ENCODE data around the gene CFAP299.
"Not testable (repeated sequence)": the region's sequence is repeated elsewhere in the genome, so short reads cannot be mapped to it uniquely, and the experiment has no call there.

The CFAP299 gene

DNA sequence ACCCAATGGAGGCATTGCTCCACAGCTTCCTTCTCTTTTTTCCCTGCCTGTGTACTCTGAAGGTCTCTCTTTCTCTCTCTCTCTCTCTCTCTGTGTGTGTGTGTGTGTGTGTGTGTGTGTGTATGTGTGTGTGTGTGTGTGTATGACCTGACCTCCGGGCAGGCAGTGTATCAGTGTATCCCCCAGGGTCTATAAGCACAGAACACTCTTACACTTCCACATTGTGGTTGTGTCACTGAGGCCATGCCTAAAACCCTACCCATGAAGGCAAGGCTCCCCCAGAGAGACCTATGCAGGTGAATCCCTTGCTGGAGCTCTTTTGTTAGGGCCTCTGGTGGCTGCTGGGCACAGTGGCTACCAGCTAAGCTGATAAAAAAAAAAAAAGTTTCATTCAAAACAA is 394.6 kb downstream of the CFAP299 start:
- no peak for DNase-seq (ENCODE audit: low read depth)

DNA sequence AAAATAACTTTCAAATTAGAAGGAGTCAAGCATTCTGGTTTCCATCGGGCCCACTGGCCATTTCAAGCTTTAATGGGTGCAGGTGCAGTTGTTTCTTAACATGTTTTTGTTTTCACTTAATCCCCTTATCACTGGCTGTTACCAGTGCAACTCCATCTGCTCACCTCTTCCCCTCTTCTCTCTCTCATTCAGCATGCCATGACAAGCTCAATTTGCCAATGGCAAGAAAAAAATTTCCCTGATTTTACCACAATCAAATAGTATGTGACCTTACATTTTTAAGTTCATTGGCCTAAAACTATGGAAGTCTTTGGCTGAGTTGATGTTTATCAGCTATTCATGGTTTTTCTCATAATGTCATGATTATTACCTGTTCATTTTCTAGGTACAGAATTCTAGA is 395.9 kb downstream of the CFAP299 start:
- no peak for DNase-seq (ENCODE audit: low read depth)

DNA sequence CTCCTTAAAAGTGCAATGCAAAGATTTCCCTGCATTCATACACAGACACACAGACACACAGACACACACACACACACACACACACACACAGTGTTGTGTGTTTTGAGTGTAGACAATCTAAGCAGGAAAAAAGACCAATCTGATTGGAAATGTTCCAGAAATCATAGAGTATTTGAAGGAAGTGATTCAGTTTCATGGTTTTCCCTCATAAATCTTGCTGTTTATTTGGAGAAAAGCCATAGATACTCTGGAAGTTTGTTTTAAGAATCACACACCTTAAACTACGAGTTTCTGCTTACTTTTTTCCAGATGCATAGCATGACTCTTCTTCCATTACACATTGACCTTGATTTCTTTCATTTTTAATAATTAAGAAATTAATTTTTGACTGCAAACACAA is 396.5 kb downstream of the CFAP299 start:
- no peak for DNase-seq (ENCODE audit: low read depth)

DNA sequence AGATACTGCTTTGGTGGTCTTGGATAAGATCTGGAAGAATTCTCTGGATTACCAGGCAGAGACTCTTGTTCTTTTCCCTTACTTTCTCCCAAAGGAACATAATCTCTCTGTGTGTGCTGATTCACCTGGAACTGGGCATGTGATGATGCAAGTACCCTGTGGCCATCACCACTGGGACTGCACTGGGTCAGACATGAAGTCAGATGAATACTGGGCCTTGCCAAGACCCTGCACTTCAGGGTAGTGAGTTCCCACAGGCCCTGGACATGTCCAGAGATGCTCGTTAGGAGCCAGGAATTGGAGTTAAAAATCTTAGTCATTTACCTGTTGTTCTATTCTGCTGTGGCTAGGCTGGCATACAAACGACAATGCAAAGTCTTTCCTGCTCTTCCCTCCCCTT is 404.8 kb downstream of the CFAP299 start:
- no peak for DNase-seq (ENCODE audit: low read depth)

DNA sequence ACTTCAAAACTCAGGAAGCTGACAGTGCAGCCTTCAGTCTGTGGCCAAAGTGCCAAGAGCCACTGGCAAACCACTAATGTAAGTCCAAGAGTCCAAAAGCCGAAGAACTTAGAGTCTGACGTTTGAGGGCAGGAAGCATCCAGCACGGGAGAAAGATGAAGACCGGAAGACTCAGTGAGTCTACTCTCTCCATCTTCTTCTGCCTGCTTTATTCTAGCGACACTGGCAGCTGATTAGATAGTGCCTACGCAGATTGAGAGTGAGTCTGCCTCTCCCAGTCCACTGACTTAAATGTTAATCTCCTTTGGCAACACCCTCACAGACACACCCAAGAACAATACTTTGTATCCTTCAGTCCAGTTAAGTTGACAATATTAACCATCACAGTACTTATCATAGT is 414.0 kb downstream of the CFAP299 start:
- DNase-seq (ENCODE audit: low read depth): not testable (repeated sequence)

DNA sequence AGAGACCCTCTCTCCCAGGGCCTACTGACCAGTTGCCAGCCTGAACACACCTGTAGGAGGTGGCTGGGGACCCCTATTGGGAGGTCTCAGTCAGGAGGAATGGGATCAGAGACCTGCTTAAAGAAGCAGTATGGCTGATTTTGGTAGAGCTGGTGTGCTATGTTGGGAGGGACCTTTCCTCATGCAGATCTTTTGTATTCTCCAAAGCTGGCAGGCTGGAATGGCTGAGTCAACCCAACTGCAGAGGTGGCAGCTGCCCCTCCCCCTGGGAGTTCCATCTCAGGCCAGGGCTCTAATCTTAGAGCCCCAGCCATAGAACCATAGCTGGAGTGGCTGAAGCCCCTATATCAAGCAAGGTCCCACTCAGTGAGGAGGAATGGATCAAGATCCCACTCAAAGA is 415.7 kb downstream of the CFAP299 start:
- DNase-seq (ENCODE audit: low read depth): no peak

DNA sequence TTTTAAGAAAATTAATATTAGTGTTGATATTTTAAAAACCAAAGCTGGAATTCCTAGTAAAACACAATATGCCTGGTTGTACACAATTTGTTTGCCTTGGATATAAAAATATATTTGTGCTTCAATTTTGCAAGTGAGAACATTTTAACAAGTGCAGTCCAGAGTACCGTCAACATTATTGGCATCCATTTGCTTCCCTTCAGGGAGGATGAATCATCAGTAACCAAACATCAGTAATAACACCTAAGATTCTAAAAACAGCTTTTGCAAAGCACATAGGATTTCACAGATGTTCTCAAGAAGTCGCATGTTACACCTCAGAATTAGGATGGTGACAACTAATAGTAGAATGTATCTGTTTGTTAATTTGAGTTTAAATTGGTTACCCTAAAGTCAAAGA is 432.4 kb downstream of the CFAP299 start:
- no peak for DNase-seq (ENCODE audit: low read depth)

DNA sequence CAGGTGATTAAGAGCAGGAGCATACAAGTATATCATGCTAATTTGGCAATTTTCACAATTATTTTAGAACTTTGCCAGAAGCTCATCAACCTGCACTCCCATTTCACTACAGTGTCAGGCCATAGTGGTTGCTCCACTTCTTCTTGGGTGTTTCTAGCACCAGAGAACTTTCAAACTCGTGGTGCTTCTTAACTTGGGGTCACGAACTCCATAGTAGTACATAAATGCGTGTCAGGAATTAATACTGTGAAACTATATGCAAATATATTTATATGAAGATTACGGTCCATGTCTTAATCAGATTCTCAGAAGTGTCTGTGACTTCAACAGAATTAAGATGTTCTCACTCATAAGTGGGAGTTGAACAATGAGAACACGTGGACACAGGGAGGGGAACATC is 440.6 kb downstream of the CFAP299 start:
- no peak for DNase-seq (ENCODE audit: low read depth)

DNA sequence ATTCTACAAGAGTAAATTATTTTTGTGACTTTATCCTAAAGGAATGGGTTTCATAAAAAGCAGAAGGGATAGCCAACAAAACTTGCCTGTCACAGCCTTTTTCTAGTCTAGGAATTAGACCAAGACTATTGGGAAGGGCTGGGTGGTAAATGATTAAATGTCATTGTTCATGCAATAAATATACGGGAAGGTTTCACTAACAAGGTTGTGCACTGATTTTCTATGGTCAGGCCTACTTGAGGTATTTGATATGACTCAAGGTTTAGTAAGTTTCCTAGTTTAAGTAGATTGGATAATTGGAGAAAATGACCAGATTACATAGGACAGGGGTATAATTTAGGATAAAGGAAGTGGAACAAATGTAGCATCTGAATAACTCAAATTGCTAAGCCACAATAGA is 445.9 kb downstream of the CFAP299 start:
- DNase-seq (ENCODE audit: low read depth): no peak

DNA sequence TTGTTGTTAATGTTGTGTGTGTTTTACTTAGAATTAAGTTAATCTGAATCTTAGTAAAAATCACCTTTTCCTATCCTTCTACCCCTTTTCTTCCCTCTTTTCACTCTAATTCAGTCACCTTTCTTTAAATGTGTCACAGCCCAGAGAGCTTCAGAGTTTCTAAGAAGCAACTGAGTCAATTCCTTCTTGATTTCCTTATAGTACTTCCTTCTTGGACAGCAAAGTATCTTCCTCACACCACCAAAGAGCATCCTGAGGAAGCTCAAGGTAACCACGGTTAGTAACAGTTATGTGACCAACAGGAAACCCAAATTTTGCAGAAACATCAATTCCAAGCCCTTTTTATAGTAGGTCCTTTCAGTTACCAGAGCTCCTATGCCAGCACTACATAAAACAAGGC is 451.8 kb downstream of the CFAP299 start:
- DNase-seq (ENCODE audit: low read depth): no peak

DNA sequence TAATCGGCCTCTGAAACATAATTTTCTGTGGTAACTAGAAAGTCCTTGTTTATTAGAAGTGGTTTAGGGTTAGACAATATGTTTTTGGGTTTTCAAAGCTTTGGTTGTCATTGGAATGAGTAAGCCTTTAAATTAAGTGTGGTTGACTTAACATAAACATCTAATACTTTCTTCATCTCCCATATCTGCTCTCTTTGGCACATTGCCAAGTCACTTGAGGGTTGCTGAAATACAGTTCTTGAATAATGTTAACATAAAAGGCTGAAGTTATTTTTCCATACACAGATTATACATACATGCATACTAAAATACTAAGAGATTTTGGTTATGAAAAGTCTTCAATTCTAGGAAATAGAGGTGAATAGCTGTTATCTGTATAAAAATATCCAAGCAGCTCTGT is 453.3 kb downstream of the CFAP299 start:
- no peak for DNase-seq (ENCODE audit: low read depth)

DNA sequence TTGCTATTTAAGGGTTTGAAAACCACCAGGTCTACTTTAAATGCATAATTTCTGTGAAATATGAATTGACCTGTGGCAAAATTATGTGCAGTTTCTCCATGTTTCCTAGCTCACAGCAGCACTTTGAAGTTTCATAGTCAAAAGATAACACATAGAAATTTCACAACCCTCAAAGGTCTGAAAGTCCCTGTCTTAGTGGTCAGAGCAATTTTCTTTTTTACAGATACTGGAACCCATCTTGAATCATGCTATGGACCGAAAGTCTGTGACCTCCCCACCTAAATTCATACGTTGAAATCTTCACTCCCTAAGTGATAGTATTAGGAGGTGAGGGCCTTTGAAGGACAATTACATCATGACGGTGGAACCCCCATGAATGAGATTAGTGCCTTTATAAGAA is 454.6 kb downstream of the CFAP299 start:
- DNase-seq (ENCODE audit: low read depth): no peak

DNA sequence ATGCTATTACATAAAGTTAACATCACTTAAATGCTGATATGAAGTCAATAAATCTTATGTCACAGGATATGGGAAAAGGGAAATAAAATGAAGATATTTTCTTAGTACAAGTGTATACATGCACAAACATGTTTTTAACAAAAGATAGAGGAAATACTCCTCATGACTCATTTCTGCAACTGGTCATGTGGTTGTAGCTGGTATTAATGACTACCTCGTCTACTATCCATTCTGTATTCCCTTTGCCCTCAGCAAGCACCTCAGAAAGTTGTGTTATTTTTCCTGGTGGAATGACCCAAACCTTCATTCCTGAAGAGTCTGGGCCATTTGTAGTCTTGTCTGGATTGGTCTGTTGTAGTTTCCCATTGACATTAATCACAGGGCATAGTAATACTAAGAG is 458.1 kb downstream of the CFAP299 start:
- not testable (repeated sequence) for DNase-seq (ENCODE audit: low read depth)

DNA sequence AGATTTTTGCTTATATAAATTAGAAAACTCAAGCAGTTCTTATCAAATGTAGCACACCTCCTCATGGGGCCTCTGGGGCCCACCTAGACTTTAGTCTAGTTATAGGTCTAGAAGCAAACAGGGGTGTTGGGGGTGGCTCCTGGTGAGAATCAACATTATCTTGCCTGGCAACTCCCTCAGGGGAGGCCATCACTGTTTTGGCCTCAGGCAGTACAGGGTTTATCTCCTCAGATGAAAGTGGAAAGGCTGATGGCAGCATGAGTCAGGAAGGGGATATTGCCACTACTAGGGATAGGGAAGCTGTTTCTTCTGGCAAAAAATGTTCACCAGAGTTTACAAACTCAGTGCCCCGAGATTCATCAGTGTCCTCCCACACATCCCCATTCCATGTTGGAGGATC is 462.6 kb downstream of the CFAP299 start:
- DNase-seq (ENCODE audit: low read depth): no peak

DNA sequence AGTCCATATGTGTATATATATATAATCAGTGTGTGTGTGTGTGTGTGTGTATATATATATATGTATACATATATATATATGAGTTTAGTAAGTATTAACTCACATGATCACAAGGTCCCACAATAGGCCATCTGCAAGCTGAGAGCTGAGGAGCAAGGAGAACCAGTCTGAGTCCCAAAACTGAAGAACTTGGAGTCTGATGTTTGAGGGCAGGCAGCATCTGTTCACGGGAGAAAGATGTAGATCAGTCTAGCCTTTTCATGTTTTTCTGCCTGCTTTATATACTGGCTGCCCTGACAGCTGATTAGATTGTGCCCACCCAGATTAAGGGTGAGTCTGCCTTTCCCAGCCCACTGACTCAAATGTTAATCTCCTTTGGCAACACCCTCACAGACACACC is 465.2 kb downstream of the CFAP299 start:
- DNase-seq (ENCODE audit: low read depth): not testable (repeated sequence)

DNA sequence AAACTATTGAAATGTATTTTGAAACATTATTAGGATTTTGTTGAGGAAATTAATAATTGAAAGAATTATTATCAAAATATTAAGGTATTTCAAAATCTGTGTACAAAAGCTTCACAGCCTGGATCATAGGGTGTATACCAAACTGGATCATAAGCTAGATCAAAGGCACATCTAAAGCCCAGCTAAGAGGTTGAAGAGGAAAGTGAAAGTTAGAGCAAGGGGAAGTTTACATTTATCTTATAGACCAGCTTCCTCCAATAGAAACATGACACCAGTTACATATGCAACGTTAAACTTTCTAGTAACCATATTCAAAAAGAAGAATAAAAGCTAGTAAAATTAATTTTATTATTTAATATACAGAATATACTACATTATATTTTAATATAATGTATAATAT is 467.8 kb downstream of the CFAP299 start:
- DNase-seq (ENCODE audit: low read depth): no peak

DNA sequence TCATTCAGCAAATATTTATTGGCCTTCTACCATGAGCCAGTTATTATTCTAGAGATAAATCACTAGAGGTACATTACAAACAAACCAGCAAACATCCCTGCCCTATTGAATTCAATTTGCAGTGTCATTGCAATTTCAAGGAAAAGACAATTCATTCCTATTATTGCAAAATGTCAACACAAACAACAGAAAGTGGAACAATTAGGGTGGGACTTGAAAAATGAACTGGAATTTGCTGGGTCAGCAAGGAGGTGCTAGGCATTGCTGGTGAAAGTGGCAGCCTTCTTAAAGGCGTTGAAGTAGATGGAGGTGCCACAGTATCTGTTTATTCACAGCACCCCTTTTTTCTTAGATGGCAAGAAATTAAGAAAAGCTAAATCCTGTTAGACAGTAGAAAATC is 470.9 kb downstream of the CFAP299 start:
- DNase-seq (ENCODE audit: low read depth): no peak

DNA sequence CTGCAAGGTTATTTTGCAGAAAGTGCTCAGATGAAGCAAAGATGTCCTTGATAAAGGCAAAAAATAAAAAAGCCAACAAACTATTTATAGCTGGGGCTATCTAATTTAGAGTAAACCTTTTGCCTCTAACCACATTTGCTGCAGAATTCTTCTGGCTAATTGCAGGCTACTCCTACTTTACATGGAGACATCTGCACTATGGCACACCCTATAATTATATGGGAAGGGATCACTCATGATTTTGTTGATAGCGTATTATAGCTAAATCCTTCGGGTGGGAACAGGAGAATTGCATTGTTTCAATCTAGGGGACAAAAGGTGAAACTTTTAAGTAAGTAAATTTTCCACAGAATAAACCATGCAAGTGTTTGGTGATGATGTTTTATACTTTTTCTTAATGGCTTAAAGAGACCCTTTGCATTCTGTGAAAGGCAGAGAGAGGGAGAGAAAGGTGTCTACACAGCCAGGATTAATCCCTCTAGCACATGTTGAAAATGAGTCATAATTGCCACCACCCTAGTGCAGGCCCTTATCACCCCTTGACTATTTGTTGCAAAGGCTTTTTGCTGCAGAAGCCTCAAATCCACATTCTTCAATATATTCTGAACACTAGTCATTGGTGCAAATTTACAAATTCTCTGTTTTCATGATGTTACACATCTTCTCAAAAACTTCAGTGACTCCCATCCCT is 473.7 kb downstream of the CFAP299 start:
- DNase-seq (ENCODE audit: low read depth): no peak

DNA sequence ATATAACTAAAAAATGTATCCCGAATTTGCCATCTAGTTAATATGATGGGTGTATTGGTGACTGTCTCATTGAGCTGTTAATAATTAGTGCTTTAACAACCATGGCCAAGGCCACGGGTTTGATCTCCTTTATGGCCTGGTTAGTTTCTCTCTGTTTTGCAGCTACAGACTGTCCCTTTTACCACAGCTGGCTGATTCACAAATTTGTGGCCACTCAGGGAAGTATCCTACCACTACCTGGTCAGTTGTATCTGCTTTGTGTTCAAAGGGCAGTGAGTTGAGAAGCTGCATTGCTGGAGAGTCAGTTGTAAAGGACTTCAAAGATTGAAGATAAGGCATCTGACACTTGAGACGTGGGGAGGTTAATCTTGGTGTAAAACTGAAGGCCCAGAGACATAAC is 475.9 kb downstream of the CFAP299 start:
- no peak for DNase-seq (ENCODE audit: low read depth)

DNA sequence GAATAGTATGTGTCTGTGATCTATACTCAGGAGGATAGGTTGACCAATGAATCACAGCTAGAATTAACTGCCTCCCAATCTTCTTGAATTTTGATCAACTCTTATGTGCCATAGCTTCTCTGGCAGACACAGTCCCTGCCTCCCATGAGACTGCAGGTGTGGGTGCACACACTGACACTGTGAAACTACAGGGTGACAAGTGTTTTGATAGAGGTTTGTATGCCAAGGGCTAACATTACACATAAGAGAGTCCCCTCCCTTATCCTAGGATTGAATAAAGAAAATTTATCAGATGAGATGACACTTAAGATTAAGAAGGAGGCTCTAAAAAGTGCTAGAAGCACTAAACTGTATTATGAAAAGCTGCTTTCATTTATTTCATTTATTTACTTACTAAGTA is 476.6 kb downstream of the CFAP299 start:
- DNase-seq (ENCODE audit: low read depth): no peak

DNA sequence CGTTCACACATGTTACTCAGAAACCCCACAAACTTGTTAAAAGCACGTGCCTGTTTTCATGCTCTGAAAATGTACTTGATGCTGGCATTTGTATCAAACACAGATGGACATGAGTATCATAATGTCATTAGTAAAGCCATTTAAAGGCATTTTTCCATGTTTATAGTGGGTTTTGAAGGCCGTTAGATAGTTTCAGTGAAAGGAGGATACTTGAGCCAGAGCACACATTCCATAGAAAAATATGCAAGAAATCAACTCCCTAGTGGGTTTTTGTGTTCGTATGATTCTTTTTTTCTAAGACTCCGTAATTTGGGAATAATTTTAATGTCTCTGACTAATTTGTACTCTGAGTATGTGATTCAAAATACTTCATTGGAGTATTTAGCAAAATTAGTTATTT is 478.7 kb downstream of the CFAP299 start:
- DNase-seq (ENCODE audit: low read depth): no peak

DNA sequence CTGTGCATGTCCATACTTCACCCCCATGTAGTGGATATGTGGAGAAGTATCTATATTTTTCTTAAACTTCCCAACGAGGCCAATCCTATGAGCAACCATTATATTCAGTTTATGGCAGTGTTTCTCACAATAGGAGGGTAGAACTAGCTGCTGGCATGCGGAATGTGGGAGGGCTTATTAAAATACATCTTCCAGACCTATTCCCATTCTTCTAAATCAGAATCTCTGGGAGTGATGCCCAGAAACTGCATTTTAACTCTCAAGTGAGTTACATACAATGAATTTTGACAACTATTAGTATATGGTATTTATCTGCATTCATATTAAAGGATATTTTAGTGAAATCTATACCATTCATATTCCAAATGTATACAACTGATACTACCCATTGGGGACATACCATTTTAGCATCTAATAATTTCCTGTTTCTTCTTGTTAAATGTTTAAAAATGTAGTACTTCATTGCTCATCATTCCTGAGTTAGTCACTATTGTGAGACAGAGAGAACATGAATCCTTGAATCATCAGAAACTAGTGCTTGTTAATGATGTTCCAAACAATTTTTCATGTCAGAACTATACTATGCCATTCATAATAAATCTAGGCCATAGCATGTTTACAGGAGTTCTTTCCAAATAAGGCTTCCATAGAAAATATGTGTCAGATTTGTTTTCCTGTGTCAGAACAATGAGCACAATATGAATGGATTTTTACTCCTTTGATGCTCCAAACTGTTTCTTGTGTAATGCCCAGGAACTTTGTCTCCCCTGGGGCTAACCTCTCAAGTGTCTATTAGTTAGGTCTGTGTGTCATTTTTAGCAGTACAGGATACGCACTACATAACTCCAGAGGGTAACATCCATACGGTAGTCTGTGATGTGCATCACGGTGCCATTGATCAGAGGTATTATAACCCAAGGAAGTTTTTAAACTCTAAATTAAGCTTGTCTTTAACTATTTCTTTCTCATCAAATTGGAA is 496.1 kb downstream of the CFAP299 start:
- no peak for DNase-seq (ENCODE audit: low read depth)

DNA sequence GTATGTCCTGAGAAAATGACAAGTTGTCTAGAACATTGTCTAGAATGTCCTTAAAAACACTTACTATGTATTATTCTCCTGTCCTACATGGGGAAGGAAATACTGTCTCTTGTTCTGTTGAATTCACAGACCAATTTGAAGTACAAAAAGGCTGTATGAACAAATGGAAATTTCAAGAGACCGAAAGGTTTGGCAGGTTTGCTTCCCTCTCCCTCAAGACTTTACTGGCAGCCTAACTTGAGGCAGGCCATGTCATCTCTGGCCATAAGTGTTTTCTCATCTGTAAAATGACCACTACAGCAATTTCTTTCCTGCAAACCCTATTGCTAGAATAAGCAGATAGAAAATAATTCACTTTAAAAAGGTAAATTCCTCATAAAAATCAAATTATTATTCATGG is 503.8 kb downstream of the CFAP299 start:
- DNase-seq (ENCODE audit: low read depth): no peak

DNA sequence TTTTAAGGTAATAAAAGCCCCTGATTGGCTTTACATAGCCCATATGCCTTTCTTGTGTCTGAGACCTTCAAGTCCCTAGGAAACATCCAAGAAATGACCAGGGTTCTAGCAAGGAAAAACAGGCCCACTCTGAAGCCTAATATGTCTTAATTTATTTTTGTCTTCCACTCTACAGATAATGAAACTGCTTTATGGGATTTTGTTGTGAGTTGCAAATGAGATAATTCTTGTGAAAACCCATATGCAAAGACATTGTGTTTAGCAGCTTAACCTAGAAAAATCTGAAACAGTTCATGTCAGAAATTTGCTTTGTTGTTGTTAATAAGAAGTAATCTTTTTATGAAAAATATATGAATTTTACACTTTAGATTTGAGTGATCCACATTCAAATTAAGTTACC is 504.3 kb downstream of the CFAP299 start:
- DNase-seq (ENCODE audit: low read depth): no peak
